WTC11 (cell line): ENCODE measurements around the gene TRPM2. TPM values are rescaled to one million over a fixed set of nuclear protein-coding genes. Genes with fewer than 3 reads are reported as not detected.

Source experiments
- ATAC-seq: fragments of 200-7000 bp; cut with Tn5 transposase; 2 replicates; pipeline ENCODE4 v1.10.0; 2021; ENCODE audit warnings: mild to moderate bottlenecking, moderate library complexity
- CTCF ChIA-PET: fragments of 300-600 bp; sonication (Branson Sonifier 250); formaldehyde crosslinking; loops from one replicate; lab custom pipeline; 2021; ENCODE audit warnings: antibody characterized with exemption; lab: Charles Lee
- POLR2A ChIA-PET: fragments of 350-600 bp; sonication (Branson Sonifier 250); formaldehyde crosslinking; loops from one replicate; lab custom pipeline; 2021; ENCODE audit warnings: antibody characterized with exemption; lab: Charles Lee
- DNase-seq: peaks from one replicate; pipeline ENCODE4 v3.0.0; 2021; ENCODE audit warnings: low spot score
- H3K27ac Mint-ChIP-seq: 2 replicates; pipeline ENCODE4 v1.8.0; 2021; ENCODE audit warnings: mixed read lengths
- H3K27me3 Mint-ChIP-seq: 2 replicates; pipeline ENCODE4 v1.8.0; 2021; ENCODE audit warnings: low read depth, mild to moderate bottlenecking, moderate library complexity, mixed read lengths
- H3K36me3 Mint-ChIP-seq: 2 replicates; pipeline ENCODE4 v1.8.0; 2021; ENCODE audit warnings: mixed read lengths
- H3K4me1 Mint-ChIP-seq: 2 replicates; pipeline ENCODE4 v1.8.0; 2022; ENCODE audit warnings: mixed read lengths
- H3K4me3 Mint-ChIP-seq: 2 replicates; pipeline ENCODE4 v1.8.0; 2021; ENCODE audit warnings: mild to moderate bottlenecking, moderate library complexity, mixed read lengths
- H3K9me3 Mint-ChIP-seq: 2 replicates; pipeline ENCODE4 v1.8.0; 2021; ENCODE audit warnings: mixed read lengths
- CBFB ChIP-seq: sonication (generic); formaldehyde crosslinking; IDR thresholded peaks from 2 replicates; pipeline ENCODE4 v1.8.1; 2022; ENCODE audit warnings: mild to moderate bottlenecking, low read depth, missing genetic modification reagents
- CREM ChIP-seq: sonication (generic); formaldehyde crosslinking; IDR thresholded peaks from 2 replicates; pipeline ENCODE4 v1.8.1; 2022; ENCODE audit warnings: mild to moderate bottlenecking, missing genetic modification reagents, moderate library complexity
- FOXP1 ChIP-seq: sonication (generic); formaldehyde crosslinking; IDR thresholded peaks from 2 replicates; pipeline ENCODE4 v1.8.0; 2022; ENCODE audit warnings: missing genetic modification reagents, mild to moderate bottlenecking, moderate library complexity, borderline replicate concordance
- IRF2 ChIP-seq: sonication (generic); formaldehyde crosslinking; IDR thresholded peaks from 2 replicates; pipeline ENCODE4 v1.8.0; 2022; ENCODE audit warnings: low read depth, missing genetic modification reagents, borderline replicate concordance
- RORB ChIP-seq: fragments of 250-450 bp; sonication (Bioruptor Pico); IDR thresholded peaks from 2 replicates; pipeline ENCODE4 v1.9.0; 2021; ENCODE audit warnings: mild to moderate bottlenecking
- ZNF121 ChIP-seq: sonication (generic); formaldehyde crosslinking; IDR thresholded peaks from 2 replicates; pipeline ENCODE4 v1.8.0; 2023; ENCODE audit warnings: missing genetic modification reagents
- ZNF138 ChIP-seq: sonication (generic); formaldehyde crosslinking; conservative IDR thresholded peaks from 2 replicates; pipeline ENCODE4 v1.8.1; 2022; ENCODE audit warnings: mild to moderate bottlenecking, moderate library complexity, missing genetic modification reagents
- ZNF232 ChIP-seq: sonication (generic); formaldehyde crosslinking; IDR thresholded peaks from 2 replicates; pipeline ENCODE4 v1.8.0; 2022; ENCODE audit warnings: mild to moderate bottlenecking, missing genetic modification reagents
- ZNF263 ChIP-seq: sonication (generic); formaldehyde crosslinking; IDR thresholded peaks from 2 replicates; pipeline ENCODE4 v1.8.1; 2022; ENCODE audit warnings: low read depth, mild to moderate bottlenecking, moderate library complexity, missing genetic modification reagents
- ZNF317 ChIP-seq: sonication (generic); formaldehyde crosslinking; IDR thresholded peaks from 2 replicates; pipeline ENCODE4 v1.8.1; 2023; ENCODE audit warnings: low read depth, mild to moderate bottlenecking, moderate library complexity, missing genetic modification reagents, borderline replicate concordance
- ZNF396 ChIP-seq: fragments of 250-450 bp; sonication (Bioruptor Pico); IDR thresholded peaks from 2 replicates; pipeline ENCODE4 v1.8.0; 2021; ENCODE audit warnings: mild to moderate bottlenecking, moderate library complexity, borderline replicate concordance
- total RNA-seq: library from RNA; stranded (reverse); gene quantifications from 3 replicates; pipeline ENCODE4 v1.2.3, GENCODE V29; 2021
- TF ChIP-seq, protein P1 (sequence below): sonication (generic); formaldehyde crosslinking; IDR thresholded peaks from 2 replicates; pipeline ENCODE4 v1.8.0; 2023; ENCODE audit warnings: missing genetic modification reagents
- TF ChIP-seq, protein P2 (sequence below): fragments of 200-600 bp; IDR thresholded peaks from 2 replicates; pipeline ENCODE4 v1.8.0; 2022; ENCODE audit warnings: antibody characterized with exemption
- TF ChIP-seq, protein P3 (sequence below): sonication (generic); formaldehyde crosslinking; IDR thresholded peaks from 2 replicates; pipeline ENCODE4 v1.8.1; 2023; ENCODE audit warnings: mild to moderate bottlenecking, missing genetic modification reagents
- TF ChIP-seq, protein P4 (sequence below): sonication (generic); formaldehyde crosslinking; IDR thresholded peaks from 2 replicates; pipeline ENCODE4 v1.8.1; 2022; ENCODE audit warnings: mild to moderate bottlenecking, missing genetic modification reagents, moderate library complexity, borderline replicate concordance
- TF ChIP-seq, protein P5 (sequence below): fragments of 250-450 bp; sonication (Bioruptor Pico); IDR thresholded peaks from 2 replicates; pipeline ENCODE4 v1.9.0; 2021; ENCODE audit warnings: mild to moderate bottlenecking
- TF ChIP-seq, protein P6 (sequence below): sonication (generic); formaldehyde crosslinking; IDR thresholded peaks from 2 replicates; pipeline ENCODE4 v1.8.1; 2022; ENCODE audit warnings: low read depth, missing genetic modification reagents, borderline replicate concordance
- TF ChIP-seq, protein P7 (sequence below): sonication (generic); formaldehyde crosslinking; IDR thresholded peaks from 2 replicates; pipeline ENCODE4 v1.8.1; 2023; ENCODE audit warnings: mild to moderate bottlenecking, missing genetic modification reagents

The TRPM2 gene
- total RNA-seq, 1 experiment from 2014 or later = 0.92 TPM

DNA sequence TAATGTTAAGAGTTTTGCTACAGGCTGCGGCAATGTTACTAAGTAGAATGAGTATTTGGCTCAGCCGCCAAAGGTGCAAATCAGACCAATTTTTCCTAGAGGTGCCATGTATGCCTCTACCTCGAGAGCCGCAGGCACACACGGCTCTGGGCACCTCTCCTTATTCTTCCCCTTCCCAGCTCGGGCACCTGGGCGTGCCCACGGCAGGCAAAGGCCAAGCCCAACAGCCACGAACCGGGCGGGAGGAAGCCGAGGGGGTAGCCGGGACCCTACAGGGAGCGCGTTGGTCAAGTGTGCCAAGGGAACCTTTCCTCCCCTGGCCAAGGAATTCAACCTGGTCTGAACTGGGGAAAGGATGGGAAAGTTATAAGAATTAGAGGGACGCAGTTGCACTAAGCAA, 132.9 kb downstream of the TRPM2 start (continued):
- TF ChIP-seq, protein P1, sequence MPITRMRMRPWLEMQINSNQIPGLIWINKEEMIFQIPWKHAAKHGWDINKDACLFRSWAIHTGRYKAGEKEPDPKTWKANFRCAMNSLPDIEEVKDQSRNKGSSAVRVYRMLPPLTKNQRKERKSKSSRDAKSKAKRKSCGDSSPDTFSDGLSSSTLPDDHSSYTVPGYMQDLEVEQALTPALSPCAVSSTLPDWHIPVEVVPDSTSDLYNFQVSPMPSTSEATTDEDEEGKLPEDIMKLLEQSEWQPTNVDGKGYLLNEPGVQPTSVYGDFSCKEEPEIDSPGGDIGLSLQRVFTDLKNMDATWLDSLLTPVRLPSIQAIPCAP = no peak

DNA sequence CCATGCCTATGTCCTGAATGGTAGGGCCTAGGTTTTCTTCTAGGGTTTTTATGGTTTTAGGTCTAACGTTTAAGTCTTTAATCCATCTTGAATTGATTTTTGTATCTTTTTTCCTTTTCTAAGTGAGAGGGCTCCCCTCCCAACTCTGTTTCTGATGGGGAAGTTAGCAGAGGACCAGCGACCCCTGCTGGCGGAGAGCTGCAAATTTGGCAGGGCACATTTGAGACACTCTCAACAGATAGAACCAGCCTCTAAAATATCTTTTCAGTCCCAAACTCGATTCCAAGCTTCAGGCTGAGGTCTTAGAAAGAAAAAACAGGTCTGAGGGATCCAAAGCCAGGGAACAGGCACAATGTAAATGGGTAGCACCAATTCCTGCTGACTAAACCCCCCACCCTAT, 134.4 kb downstream of the TRPM2 start:
- peaks cover 29% of the 10 kb centered on the region for H3K9me3 Mint-ChIP-seq
- peaks cover 33% of the 10 kb centered on the region for H3K4me1 Mint-ChIP-seq
- ChIA-PET CTCF (interaction anchor here (0.5 to 1.7 kb wide), 22 partner anchors 8 to 1128 kb away, joined by 3 to 8 read pairs (median 3); partner anchors contain the start of genes LRRC3 and TSPEAR), POLR2A (no interaction called here)
- peaks cover 34% of the 10 kb centered on the region for H3K36me3 Mint-ChIP-seq
- peak overlapping the region; percentile 58 for H3K4me3 Mint-ChIP-seq
- ATAC-seq (no peak), DNase-seq (peak; percentile 78)
- TF ChIP-seq ZNF396 (CRISPR knock-in tag) (no peak), ZNF121 (no peak), RORB (CRISPR knock-in tag) (no peak)
- TF ChIP-seq, protein P2, sequence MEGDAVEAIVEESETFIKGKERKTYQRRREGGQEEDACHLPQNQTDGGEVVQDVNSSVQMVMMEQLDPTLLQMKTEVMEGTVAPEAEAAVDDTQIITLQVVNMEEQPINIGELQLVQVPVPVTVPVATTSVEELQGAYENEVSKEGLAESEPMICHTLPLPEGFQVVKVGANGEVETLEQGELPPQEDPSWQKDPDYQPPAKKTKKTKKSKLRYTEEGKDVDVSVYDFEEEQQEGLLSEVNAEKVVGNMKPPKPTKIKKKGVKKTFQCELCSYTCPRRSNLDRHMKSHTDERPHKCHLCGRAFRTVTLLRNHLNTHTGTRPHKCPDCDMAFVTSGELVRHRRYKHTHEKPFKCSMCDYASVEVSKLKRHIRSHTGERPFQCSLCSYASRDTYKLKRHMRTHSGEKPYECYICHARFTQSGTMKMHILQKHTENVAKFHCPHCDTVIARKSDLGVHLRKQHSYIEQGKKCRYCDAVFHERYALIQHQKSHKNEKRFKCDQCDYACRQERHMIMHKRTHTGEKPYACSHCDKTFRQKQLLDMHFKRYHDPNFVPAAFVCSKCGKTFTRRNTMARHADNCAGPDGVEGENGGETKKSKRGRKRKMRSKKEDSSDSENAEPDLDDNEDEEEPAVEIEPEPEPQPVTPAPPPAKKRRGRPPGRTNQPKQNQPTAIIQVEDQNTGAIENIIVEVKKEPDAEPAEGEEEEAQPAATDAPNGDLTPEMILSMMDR = peak; percentile 91
- TF ChIP-seq, protein P3, sequence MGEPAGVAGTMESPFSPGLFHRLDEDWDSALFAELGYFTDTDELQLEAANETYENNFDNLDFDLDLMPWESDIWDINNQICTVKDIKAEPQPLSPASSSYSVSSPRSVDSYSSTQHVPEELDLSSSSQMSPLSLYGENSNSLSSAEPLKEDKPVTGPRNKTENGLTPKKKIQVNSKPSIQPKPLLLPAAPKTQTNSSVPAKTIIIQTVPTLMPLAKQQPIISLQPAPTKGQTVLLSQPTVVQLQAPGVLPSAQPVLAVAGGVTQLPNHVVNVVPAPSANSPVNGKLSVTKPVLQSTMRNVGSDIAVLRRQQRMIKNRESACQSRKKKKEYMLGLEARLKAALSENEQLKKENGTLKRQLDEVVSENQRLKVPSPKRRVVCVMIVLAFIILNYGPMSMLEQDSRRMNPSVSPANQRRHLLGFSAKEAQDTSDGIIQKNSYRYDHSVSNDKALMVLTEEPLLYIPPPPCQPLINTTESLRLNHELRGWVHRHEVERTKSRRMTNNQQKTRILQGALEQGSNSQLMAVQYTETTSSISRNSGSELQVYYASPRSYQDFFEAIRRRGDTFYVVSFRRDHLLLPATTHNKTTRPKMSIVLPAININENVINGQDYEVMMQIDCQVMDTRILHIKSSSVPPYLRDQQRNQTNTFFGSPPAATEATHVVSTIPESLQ (CRISPR knock-in tag) = no peak
- TF ChIP-seq, all 79 proteins: peak for 1
- H3K27ac Mint-ChIP-seq = no peak overlapping the region
- H3K27me3 Mint-ChIP-seq = peaks cover under 1% of the 10 kb centered on the region

DNA sequence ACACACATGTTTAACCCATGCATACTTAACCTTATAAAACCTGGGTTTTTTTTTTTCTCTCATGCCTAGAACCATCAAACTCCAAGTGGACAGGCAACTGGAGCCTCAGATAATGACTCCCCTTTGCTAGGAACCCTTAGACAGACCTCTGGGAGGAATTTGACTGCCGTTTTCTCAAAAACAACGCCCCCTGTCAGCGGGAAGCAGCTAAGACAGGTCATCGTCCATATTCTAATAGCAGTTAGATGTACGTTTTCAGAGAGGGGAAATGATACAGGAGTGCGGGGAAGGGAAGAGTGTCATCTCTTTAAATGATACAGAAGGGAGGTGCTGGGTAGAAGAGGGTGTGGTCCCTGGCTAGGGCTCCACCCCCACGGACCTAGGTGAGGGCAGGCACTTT, 136.5 kb downstream of the TRPM2 start:
- Mint-ChIP-seq H3K4me3 (no peak overlapping the region), H3K27me3 (peaks cover 9% of the 10 kb centered on the region), H3K27ac (no peak overlapping the region), H3K36me3 (peaks cover 50% of the 10 kb centered on the region), H3K4me1 (peaks cover 25% of the 10 kb centered on the region), H3K9me3 (peaks cover 38% of the 10 kb centered on the region)
- POLR2A ChIA-PET = no interaction called here
- TF ChIP-seq IRF2 = no peak
- TF ChIP-seq, protein P2 = peak; percentile 51; the same call in 1 of the 2 replicates
- ATAC-seq (peak; percentile 21; the same call in 1 of the 2 replicates), DNase-seq (no peak)
- CTCF ChIA-PET = interaction anchor here (0.6 to 2.2 kb wide), 17 partner anchors 8 to 311 kb away, joined by 3 to 7 read pairs (median 3); partner anchors contain the start of gene UBE2G2

DNA sequence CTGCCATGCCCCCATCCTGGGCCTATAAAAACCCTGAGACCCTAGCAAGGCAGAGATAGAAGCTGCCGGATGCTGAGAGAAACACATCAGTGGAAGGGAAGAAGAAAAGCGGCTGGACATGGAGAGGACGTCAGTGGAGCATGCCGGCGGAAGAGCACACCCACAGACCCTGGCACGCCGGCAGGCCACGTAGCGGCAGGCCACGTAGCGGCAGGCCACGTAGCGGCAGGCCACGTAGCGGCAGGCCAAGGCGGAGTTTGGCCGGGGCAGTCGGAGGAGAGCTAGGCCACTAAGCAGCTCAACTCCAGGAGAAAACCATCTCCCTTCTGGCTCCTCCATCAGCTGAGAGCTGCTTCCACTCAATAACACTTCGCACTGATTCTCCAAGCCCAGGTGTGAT, 137.0 kb downstream of the TRPM2 start:
- CTCF ChIA-PET = interaction anchor here (0.6 to 2.2 kb wide), 16 partner anchors 8 to 311 kb away, joined by 3 to 7 read pairs (median 3); partner anchors contain the start of gene UBE2G2
- no peak for DNase-seq

More for the DNA sequence above, 137.0 kb downstream of the TRPM2 start:
- POLR2A ChIA-PET = no interaction called here
- Mint-ChIP-seq H3K27me3 (peaks cover 9% of the 10 kb centered on the region), H3K4me3 (no peak overlapping the region), H3K9me3 (peaks cover 38% of the 10 kb centered on the region), H3K4me1 (peaks cover 23% of the 10 kb centered on the region), H3K27ac (no peak overlapping the region), H3K36me3 (peaks cover 51% of the 10 kb centered on the region)
- no peak for ATAC-seq
- TF ChIP-seq ZNF232 = no peak
- TF ChIP-seq ZNF317 (CRISPR knock-in tag) = no peak
- TF ChIP-seq CBFB (CRISPR knock-in tag) = no peak
- TF ChIP-seq FOXP1 (CRISPR knock-in tag) = no peak
- TF ChIP-seq, protein P4, sequence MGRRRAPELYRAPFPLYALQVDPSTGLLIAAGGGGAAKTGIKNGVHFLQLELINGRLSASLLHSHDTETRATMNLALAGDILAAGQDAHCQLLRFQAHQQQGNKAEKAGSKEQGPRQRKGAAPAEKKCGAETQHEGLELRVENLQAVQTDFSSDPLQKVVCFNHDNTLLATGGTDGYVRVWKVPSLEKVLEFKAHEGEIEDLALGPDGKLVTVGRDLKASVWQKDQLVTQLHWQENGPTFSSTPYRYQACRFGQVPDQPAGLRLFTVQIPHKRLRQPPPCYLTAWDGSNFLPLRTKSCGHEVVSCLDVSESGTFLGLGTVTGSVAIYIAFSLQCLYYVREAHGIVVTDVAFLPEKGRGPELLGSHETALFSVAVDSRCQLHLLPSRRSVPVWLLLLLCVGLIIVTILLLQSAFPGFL (CRISPR knock-in tag) = no peak
- no peak for TF ChIP-seq ZNF138 (CRISPR knock-in tag)
- no peak for TF ChIP-seq ZNF263
- TF ChIP-seq, protein P5, sequence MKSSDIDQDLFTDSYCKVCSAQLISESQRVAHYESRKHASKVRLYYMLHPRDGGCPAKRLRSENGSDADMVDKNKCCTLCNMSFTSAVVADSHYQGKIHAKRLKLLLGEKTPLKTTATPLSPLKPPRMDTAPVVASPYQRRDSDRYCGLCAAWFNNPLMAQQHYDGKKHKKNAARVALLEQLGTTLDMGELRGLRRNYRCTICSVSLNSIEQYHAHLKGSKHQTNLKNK (CRISPR knock-in tag) = no peak
- TF ChIP-seq, protein P6, sequence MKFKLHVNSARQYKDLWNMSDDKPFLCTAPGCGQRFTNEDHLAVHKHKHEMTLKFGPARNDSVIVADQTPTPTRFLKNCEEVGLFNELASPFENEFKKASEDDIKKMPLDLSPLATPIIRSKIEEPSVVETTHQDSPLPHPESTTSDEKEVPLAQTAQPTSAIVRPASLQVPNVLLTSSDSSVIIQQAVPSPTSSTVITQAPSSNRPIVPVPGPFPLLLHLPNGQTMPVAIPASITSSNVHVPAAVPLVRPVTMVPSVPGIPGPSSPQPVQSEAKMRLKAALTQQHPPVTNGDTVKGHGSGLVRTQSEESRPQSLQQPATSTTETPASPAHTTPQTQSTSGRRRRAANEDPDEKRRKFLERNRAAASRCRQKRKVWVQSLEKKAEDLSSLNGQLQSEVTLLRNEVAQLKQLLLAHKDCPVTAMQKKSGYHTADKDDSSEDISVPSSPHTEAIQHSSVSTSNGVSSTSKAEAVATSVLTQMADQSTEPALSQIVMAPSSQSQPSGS (CRISPR knock-in tag) = no peak
- TF ChIP-seq CREM (CRISPR knock-in tag) = no peak
- TF ChIP-seq, protein P7, sequence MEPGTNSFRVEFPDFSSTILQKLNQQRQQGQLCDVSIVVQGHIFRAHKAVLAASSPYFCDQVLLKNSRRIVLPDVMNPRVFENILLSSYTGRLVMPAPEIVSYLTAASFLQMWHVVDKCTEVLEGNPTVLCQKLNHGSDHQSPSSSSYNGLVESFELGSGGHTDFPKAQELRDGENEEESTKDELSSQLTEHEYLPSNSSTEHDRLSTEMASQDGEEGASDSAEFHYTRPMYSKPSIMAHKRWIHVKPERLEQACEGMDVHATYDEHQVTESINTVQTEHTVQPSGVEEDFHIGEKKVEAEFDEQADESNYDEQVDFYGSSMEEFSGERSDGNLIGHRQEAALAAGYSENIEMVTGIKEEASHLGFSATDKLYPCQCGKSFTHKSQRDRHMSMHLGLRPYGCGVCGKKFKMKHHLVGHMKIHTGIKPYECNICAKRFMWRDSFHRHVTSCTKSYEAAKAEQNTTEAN (CRISPR knock-in tag) = no peak
